Natural killer cell (primary cell): ENCODE data around the gene MAN1A1. TPM values are rescaled to one million over a fixed set of nuclear protein-coding genes. Genes with fewer than 3 reads are reported as not detected.

Experiments
- ATAC-seq, 3 donors: fragments of 150-1000 bp in 2 of 3; fragments of 200-7000 bp in 1 of 3; cut with Tn5 transposase; 1 replicate in 1 of 3; 2 replicates in 2 of 3; pipeline ENCODE4 v1.10.0; 2021; ENCODE audit warnings: mild to moderate bottlenecking in 2 of 3, moderate library complexity in 2 of 3
- DNase-seq, 2 donors: peaks; one replicate each; pipeline versions ENCODE4 v3.0.0 to v3.0.0-alpha.2; 2013 to 2021; ENCODE audit warnings: mixed read lengths in 1 of 2
- H3K27ac ChIP-seq: one replicate; pipeline ENCODE4 v1.5.1; 2013; ENCODE audit warnings: mild to moderate bottlenecking, low read length
- H3K27me3 ChIP-seq: one replicate; pipeline ENCODE4 v1.6.1; 2013; ENCODE audit warnings: low read length; ENCODE audit not compliant: control insufficient read depth, insufficient read depth
- H3K36me3 ChIP-seq: one replicate; pipeline ENCODE4 v1.6.1; 2013; ENCODE audit warnings: low read length; ENCODE audit not compliant: control insufficient read depth, insufficient read depth
- H3K4me1 ChIP-seq: one replicate; pipeline ENCODE4 v1.6.1; 2013; ENCODE audit warnings: low read length; ENCODE audit not compliant: control insufficient read depth, insufficient read depth
- H3K4me3 ChIP-seq: one replicate; pipeline ENCODE4 v1.5.1; 2013; ENCODE audit warnings: low read length
- H3K9me3 ChIP-seq: one replicate; pipeline ENCODE4 v1.6.1; 2013; ENCODE audit warnings: low read length; ENCODE audit not compliant: control insufficient read depth, insufficient read depth
- H3K27ac Mint-ChIP-seq, 2 donors: one replicate each; pipeline ENCODE4 v1.8.0; 2022; ENCODE audit warnings: mild to moderate bottlenecking in 2 of 2, mixed read lengths in 2 of 2, moderate library complexity in 1 of 2
- H3K27me3 Mint-ChIP-seq, 2 donors: one replicate each; pipeline ENCODE4 v1.8.0; 2022; ENCODE audit warnings: low read depth in 2 of 2, mixed read lengths in 2 of 2
- H3K36me3 Mint-ChIP-seq: one replicate; pipeline ENCODE4 v1.8.0; 2022; ENCODE audit warnings: mixed read lengths
- H3K4me1 Mint-ChIP-seq, 2 donors: one replicate each; pipeline ENCODE4 v1.8.0; 2022; ENCODE audit warnings: mixed read lengths in 2 of 2
- H3K4me3 Mint-ChIP-seq: one replicate; pipeline ENCODE4 v1.8.0; 2022; ENCODE audit warnings: mild to moderate bottlenecking, moderate library complexity, mixed read lengths
- H3K9me3 Mint-ChIP-seq, 2 donors: one replicate each; pipeline ENCODE4 v1.8.0; 2022; ENCODE audit warnings: mixed read lengths in 2 of 2
- WGBS: methylation state at CpG from one replicate; pipeline ENCODE4 v1.1.7; 2013; ENCODE audit warnings: missing lambda C conversion rate; ENCODE audit not compliant: insufficient coverage; 5-methylcytosine and 5-hydroxymethylcytosine counted together
- intact Hi-C: fragments of 100-400 bp; cut with micrococcal nuclease; formaldehyde crosslinking; loops from one replicate; pipeline ENCODE4 v1.14.2; 2022
- total RNA-seq, 4 donors: library from RNA; stranded (reverse); fragments of 120-200 nt in 1 of 4; gene quantifications; one replicate each; pipeline versions ENCODE4 v1.2.3 to v1.2.4, GENCODE V29; 2013 to 2022
- TF ChIP-seq, protein P1 (sequence below): fragments of 200-600 bp; IDR thresholded peaks from one replicate; pipeline ENCODE4 v1.8.0; 2022; ENCODE audit warnings: antibody characterized with exemption

The MAN1A1 gene
- total RNA-seq, 3 donors from 2014 or later (not counting 1 experiment from before 2014, with no cell fraction given), result 45.6 to 54.6 (median 53.6) TPM

DNA sequence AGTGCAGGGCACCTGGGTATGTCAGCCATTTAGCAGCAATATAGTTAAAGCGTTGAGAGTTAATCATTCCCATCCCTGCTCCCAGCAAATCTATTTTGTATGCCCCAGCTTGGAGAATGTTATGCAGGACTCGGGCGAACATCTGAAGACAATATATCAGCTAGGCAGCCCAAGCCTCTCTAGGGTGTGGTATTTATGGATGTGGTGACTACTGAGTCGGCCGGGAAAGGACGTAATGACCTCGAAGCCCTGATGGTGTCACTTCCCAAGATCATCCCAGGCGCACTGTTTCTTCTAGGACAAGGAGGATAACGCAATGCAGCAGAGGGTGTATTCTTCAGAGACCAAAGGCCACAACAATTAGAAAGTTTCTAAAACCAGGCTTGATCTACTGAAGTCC, 207.5 kb downstream of the MAN1A1 start:
- no peak for DNase-seq
- Histone ChIP-seq H3K36me3 (no peaks in the 10 kb centered on the region), H3K27ac (no peak overlapping the region), H3K4me3 (no peak overlapping the region), H3K4me1 (peaks cover 20% of the 10 kb centered on the region), H3K9me3 (no peaks in the 10 kb centered on the region), H3K27me3 (no peaks in the 10 kb centered on the region)
- 96% methylated on average over 9 of the region's 9 CpGs for WGBS
- no peaks in the 10 kb centered on the region for H3K9me3 Mint-ChIP-seq
- peaks cover 40 to 47% of the 10 kb centered on the region in 2 donors for H3K4me1 Mint-ChIP-seq
- TF ChIP-seq, protein P1, sequence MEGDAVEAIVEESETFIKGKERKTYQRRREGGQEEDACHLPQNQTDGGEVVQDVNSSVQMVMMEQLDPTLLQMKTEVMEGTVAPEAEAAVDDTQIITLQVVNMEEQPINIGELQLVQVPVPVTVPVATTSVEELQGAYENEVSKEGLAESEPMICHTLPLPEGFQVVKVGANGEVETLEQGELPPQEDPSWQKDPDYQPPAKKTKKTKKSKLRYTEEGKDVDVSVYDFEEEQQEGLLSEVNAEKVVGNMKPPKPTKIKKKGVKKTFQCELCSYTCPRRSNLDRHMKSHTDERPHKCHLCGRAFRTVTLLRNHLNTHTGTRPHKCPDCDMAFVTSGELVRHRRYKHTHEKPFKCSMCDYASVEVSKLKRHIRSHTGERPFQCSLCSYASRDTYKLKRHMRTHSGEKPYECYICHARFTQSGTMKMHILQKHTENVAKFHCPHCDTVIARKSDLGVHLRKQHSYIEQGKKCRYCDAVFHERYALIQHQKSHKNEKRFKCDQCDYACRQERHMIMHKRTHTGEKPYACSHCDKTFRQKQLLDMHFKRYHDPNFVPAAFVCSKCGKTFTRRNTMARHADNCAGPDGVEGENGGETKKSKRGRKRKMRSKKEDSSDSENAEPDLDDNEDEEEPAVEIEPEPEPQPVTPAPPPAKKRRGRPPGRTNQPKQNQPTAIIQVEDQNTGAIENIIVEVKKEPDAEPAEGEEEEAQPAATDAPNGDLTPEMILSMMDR, result no peak
- no peak for ATAC-seq
- H3K27me3 Mint-ChIP-seq, result no peaks in the 10 kb centered on the region
- intact Hi-C loops, result no loop called here
- no peak overlapping the region for H3K27ac Mint-ChIP-seq
- no peak overlapping the region for H3K4me3 Mint-ChIP-seq
- H3K36me3 Mint-ChIP-seq, result no peaks in the 10 kb centered on the region

DNA sequence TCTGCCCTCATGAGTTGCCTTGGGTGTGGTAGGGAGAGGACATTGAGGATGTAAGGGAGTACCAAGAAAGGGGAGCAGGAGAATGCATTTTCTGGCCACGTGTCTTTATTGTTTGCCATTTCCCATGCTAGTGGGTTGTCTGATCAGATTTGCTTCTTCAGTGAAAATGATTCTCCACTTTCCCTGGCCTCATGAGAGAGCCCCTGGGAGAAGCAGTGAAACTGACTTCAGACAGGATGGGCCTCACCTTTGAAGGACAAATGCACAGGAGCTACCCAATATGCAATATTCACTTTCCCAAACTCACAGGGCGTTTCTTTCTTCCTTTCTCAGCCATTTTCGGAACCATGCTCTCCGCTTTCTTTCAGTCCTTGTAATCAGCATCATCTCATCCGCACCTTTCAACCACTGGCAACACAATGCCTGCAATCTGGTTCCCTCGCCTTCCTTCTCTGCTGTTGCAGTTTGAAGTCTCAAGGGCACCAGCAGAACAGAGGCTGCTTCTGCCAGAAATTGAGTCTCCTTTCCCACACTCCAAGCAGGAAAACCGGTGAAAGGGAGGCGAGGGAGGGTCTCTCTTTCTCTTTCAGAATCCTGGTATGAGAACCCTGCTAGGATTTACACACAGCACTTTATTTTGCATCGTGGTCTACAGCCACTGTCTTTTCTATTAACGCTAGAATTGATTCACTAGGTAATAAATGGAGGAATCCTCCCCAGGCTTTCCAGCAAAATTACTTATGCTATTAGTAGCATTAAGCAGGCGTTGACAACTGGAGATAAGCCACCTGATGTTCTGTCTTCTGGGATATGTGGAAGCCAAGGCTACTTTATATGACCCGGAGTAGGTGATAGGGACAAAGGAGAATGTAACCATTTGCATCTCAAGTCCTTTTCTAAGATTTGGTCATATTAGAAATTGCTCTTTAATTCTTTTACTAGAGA, 209.1 kb downstream of the MAN1A1 start:
- Histone ChIP-seq H3K4me3 (no peak overlapping the region), H3K27ac (no peak overlapping the region), H3K27me3 (no peaks in the 10 kb centered on the region), H3K4me1 (peaks cover 20% of the 10 kb centered on the region), H3K9me3 (no peaks in the 10 kb centered on the region), H3K36me3 (no peaks in the 10 kb centered on the region)
- Mint-ChIP-seq H3K27me3 (no peaks in the 10 kb centered on the region), H3K9me3 (no peaks in the 10 kb centered on the region), H3K27ac (peak overlapping the region in 1 of 2 donors; percentile 82), H3K4me3 (peak overlapping the region; percentile 4), H3K4me1 (peaks cover 38 to 44% of the 10 kb centered on the region in 2 donors), H3K36me3 (no peaks in the 10 kb centered on the region)
- 96% methylated on average over 11 of the region's 12 CpGs for WGBS
- no peak for ATAC-seq
- TF ChIP-seq, protein P1, result no peak
- intact Hi-C loops, result no loop called here
- no peak for DNase-seq

DNA sequence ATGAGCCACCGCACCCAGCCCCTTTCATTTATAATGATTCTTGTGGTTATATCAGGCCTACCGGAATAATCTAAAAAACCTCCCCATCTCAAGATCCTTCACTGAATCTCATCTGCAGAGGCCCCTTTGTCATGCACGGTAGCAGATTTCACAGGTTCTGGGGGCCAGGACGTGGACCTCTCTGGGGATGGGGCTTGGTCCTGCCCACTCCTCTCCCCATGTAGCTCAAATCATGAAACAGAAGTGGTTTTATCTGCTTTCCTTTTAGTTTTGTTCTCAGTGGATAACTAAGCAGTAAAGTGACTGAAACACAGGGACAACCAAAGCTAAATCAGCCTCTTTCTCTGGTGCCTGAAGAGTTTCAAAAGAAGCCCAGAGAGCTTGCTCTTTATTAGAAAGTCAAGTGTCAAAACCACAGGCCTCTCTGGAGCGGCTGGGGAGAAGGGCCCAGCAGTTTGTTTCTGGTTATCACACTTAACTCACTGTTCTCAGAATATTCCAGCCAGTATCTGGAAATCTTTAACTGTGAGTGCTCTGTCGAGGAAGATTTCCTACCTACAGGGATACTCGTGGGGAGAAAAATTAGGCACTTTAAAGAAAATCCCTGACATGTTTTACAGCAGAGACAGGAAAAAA, 210.5 kb downstream of the MAN1A1 start:
- H3K4me1 Mint-ChIP-seq, result peaks cover 31 to 35% of the 10 kb centered on the region in 2 donors
- ATAC-seq (peak; percentile 59 to 89 (median 64)), DNase-seq (no peak)
- H3K27me3 Mint-ChIP-seq, result no peaks in the 10 kb centered on the region
- Histone ChIP-seq H3K4me1 (peaks cover 15% of the 10 kb centered on the region), H3K27ac (no peak overlapping the region), H3K4me3 (no peak overlapping the region), H3K36me3 (no peaks in the 10 kb centered on the region), H3K27me3 (no peaks in the 10 kb centered on the region), H3K9me3 (no peaks in the 10 kb centered on the region)
- peak overlapping the region; percentile 68 for H3K4me3 Mint-ChIP-seq
- TF ChIP-seq, protein P1, result no peak
- H3K9me3 Mint-ChIP-seq, result no peaks in the 10 kb centered on the region
- no peaks in the 10 kb centered on the region for H3K36me3 Mint-ChIP-seq
- WGBS, result 35% methylated on average over 5 of the region's 7 CpGs
- peak overlapping the region; percentile 77 to 82 for H3K27ac Mint-ChIP-seq
- intact Hi-C loops, result no loop called here
